H9 (cell line): ENCODE results near the gene NAMPT. TPM values are rescaled to one million over a fixed set of nuclear protein-coding genes. Genes with fewer than 3 reads are reported as not detected.

Experiments used
- DNase-seq: peaks from one replicate; pipeline ENCODE4 v3.0.0-alpha.2; 2017
- H2AFZ ChIP-seq: one replicate; pipeline ENCODE4 v1.6.1; 2013; ENCODE audit warnings: mild to moderate bottlenecking, low read length, control low read depth, moderate library complexity
- H2AK5ac ChIP-seq: 2 replicates; pipeline ENCODE4 v1.6.1; 2013; ENCODE audit warnings: low read length, control low read depth, mixed read lengths; ENCODE audit not compliant: insufficient read length
- H2BK120ac ChIP-seq: one replicate; pipeline ENCODE4 v1.6.1; 2013; ENCODE audit warnings: low read depth, mild to moderate bottlenecking, low read length, control low read depth, inconsistent platforms; ENCODE audit not compliant: poor library complexity, severe bottlenecking
- H2BK12ac ChIP-seq: 2 replicates; pipeline ENCODE4 v1.6.1; 2013; ENCODE audit warnings: low read length, control low read depth, mixed read lengths, low read depth; ENCODE audit not compliant: insufficient read length
- H2BK15ac ChIP-seq: 2 replicates; pipeline ENCODE4 v1.6.1; 2013; ENCODE audit warnings: low read depth, low read length, control low read depth
- H2BK20ac ChIP-seq: one replicate; pipeline ENCODE4 v1.6.1; 2013; ENCODE audit warnings: low read depth, mild to moderate bottlenecking, low read length, control low read depth, inconsistent platforms; ENCODE audit not compliant: poor library complexity, severe bottlenecking
- H2BK5ac ChIP-seq: 2 replicates; pipeline ENCODE4 v1.6.1; 2013; ENCODE audit warnings: low read length, control low read depth, mixed read lengths; ENCODE audit not compliant: insufficient read length
- H3K14ac ChIP-seq: 2 replicates; pipeline ENCODE4 v1.6.1; 2013; ENCODE audit warnings: low read length, control low read depth; ENCODE audit not compliant: insufficient read depth
- H3K18ac ChIP-seq: 2 replicates; pipeline ENCODE4 v1.6.1; 2013; ENCODE audit warnings: low read depth, mild to moderate bottlenecking, mixed read lengths, low read length, control low read depth; ENCODE audit not compliant: insufficient read length
- H3K23ac ChIP-seq: 2 replicates; pipeline ENCODE4 v1.6.1; 2013; ENCODE audit warnings: low read length, control low read depth, mixed read lengths, low read depth; ENCODE audit not compliant: insufficient read length
- H3K23me2 ChIP-seq: 2 replicates; pipeline ENCODE4 v1.6.1; 2013; ENCODE audit warnings: low read depth, mild to moderate bottlenecking, mixed read lengths, low read length, control low read depth; ENCODE audit not compliant: insufficient read length, poor library complexity, severe bottlenecking
- H3K27ac ChIP-seq: 2 replicates; pipeline ENCODE4 v1.5.1; 2013; ENCODE audit warnings: low read length, control low read depth, mixed read lengths, low read depth; ENCODE audit not compliant: insufficient read length
- H3K27me3 ChIP-seq: 2 replicates; pipeline ENCODE4 v1.6.1; 2013; ENCODE audit warnings: low read length, control low read depth, inconsistent platforms; ENCODE audit not compliant: insufficient read depth
- H3K4ac ChIP-seq: 2 replicates; pipeline ENCODE4 v1.6.1; 2013; ENCODE audit warnings: low read depth, mild to moderate bottlenecking, control low read depth, inconsistent platforms, low read length, moderate library complexity
- H3K4me1 ChIP-seq: 2 replicates; pipeline ENCODE4 v1.6.1; 2013; ENCODE audit warnings: low read length, control low read depth, inconsistent platforms; ENCODE audit not compliant: insufficient read depth
- H3K4me2 ChIP-seq: 2 replicates; pipeline ENCODE4 v1.6.1; 2013; ENCODE audit warnings: low read length, control low read depth, mixed read lengths; ENCODE audit not compliant: insufficient read length, insufficient read depth
- H3K56ac ChIP-seq: 2 replicates; pipeline ENCODE4 v1.6.1; 2013; ENCODE audit warnings: low read depth, mild to moderate bottlenecking, mixed read lengths, low read length, control low read depth; ENCODE audit not compliant: insufficient read length
- H3K79me1 ChIP-seq: 2 replicates; pipeline ENCODE4 v1.6.1; 2013; ENCODE audit warnings: low read depth, mild to moderate bottlenecking, moderate library complexity, low read length, control low read depth, inconsistent platforms; ENCODE audit not compliant: insufficient read depth, poor library complexity, severe bottlenecking
- H3K79me2 ChIP-seq: 2 replicates; pipeline ENCODE4 v1.6.1; 2013; ENCODE audit warnings: low read length, control low read depth, inconsistent platforms; ENCODE audit not compliant: insufficient read depth
- H3K9ac ChIP-seq: 2 replicates; pipeline ENCODE4 v1.6.1; 2013; ENCODE audit warnings: low read length, control low read depth, mixed read lengths; ENCODE audit not compliant: insufficient read length; ENCODE audit errors: extremely low read depth
- H3K9me3 ChIP-seq: one replicate; pipeline ENCODE4 v1.6.1; 2013; ENCODE audit warnings: low read depth, low read length, inconsistent platforms; ENCODE audit not compliant: control insufficient read depth
- H3T11ph ChIP-seq: one replicate; pipeline ENCODE4 v1.6.1; 2013; ENCODE audit warnings: mild to moderate bottlenecking, low read length, control low read depth, inconsistent platforms
- H4K20me1 ChIP-seq: one replicate; pipeline ENCODE4 v1.6.1; 2013; ENCODE audit not compliant: control insufficient read depth, insufficient read length, insufficient read depth
- H4K5ac ChIP-seq: 2 replicates; pipeline ENCODE4 v1.6.1; 2013; ENCODE audit warnings: low read depth, mild to moderate bottlenecking, mixed read lengths, low read length, control low read depth; ENCODE audit not compliant: insufficient read length
- H4K8ac ChIP-seq: replicated peaks from 2 replicates; pipeline ENCODE4 v1.6.1; 2013; ENCODE audit warnings: low read length, control low read depth, mixed read lengths, low read depth; ENCODE audit not compliant: insufficient read length
- H4K91ac ChIP-seq: 2 replicates; pipeline ENCODE4 v1.6.1; 2013; ENCODE audit warnings: low read depth, mild to moderate bottlenecking, moderate library complexity, mixed read lengths, low read length, control low read depth; ENCODE audit not compliant: insufficient read length
- H3K27ac Mint-ChIP-seq, 3 experiments: 2 replicates in 2 of 3; 3 replicates in 1 of 3; pipeline ENCODE4 v1.8.0; 2020 to 2021; ENCODE audit warnings: mixed read lengths in 3 of 3, mild to moderate bottlenecking in 1 of 3, moderate library complexity in 1 of 3
- H3K27me3 Mint-ChIP-seq: 2 replicates; pipeline ENCODE4 v1.8.0; 2021; ENCODE audit warnings: low read depth, mild to moderate bottlenecking, moderate library complexity, mixed read lengths
- H3K36me3 Mint-ChIP-seq, 3 experiments: 2 replicates in 2 of 3; 3 replicates in 1 of 3; pipeline ENCODE4 v1.8.0; 2020 to 2021; ENCODE audit warnings: low read depth in 3 of 3, mixed read lengths in 3 of 3; ENCODE audit not compliant: insufficient read depth in 1 of 3
- H3K4me1 Mint-ChIP-seq, 2 experiments: 2 replicates each; pipeline ENCODE4 v1.8.0; 2020; ENCODE audit warnings: mixed read lengths in 2 of 2
- H3K4me3 Mint-ChIP-seq, 2 experiments: 2 replicates in 1 of 2; 3 replicates in 1 of 2; pipeline ENCODE4 v1.8.0; 2020 to 2021; ENCODE audit warnings: mild to moderate bottlenecking in 2 of 2, mixed read lengths in 2 of 2, moderate library complexity in 1 of 2
- H3K9me3 Mint-ChIP-seq, 2 experiments: 2 replicates in 1 of 2; 3 replicates in 1 of 2; pipeline ENCODE4 v1.8.0; 2020; ENCODE audit warnings: mild to moderate bottlenecking in 2 of 2, mixed read lengths in 2 of 2, moderate library complexity in 1 of 2
- WGBS: extraction: QIAGEN DNeasy Blood & Tissue Kit; methylation state at CpG from one replicate; pipeline ENCODE4 v1.1.7; 2013; ENCODE audit warnings: missing lambda C conversion rate, low lambda C conversion rate, mixed read lengths; ENCODE audit not compliant: insufficient read length; ENCODE audit errors: extremely low coverage; 5-methylcytosine and 5-hydroxymethylcytosine counted together
- total RNA-seq: library from RNA; stranded (reverse); gene quantifications from 2 replicates; pipeline ENCODE4 v1.2.1, GENCODE V29; 2021
- TF ChIP-seq, protein P1 (sequence below): fragments of 200-600 bp; sonication (generic); conservative IDR thresholded peaks from 3 replicates; pipeline ENCODE4 v1.8.0; 2021; ENCODE audit warnings: antibody characterized with exemption, mild to moderate bottlenecking

Gene NAMPT
- total RNA-seq, 1 experiment from 2014 or later, result 83.5 TPM

DNA sequence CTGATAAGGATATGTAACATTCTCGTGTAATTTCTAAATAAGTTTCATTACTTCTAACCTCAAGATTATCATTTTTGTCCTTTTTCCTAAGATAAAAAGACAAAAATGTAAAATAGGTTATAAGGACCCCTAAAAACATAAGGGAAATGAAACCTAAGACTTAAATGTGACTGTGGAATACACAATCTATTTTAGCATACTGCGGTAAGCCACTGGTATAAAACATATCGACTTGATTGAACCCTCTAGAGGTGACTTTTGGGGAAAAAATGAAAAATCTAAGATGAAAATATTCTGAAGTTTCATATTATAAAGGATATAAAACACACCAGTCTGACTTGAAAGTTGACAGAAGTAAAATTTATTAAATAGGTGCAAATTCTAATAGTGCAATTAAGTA lies 1.9 kb downstream of the NAMPT start:
- Mint-ChIP-seq H3K4me1 (peaks cover 36% of the 10 kb centered on the region in 2 experiments), H3K9me3 (no peaks in the 10 kb centered on the region), H3K4me3 (peak overlapping the region; percentile 14 to 95; a peak in 1 of 5 replicates), H3K36me3 (peaks cover 0 to 3% (median under 1%) of the 10 kb centered on the region in 3 experiments; a peak in 3 of 7 replicates), H3K27ac (no peak overlapping the region), H3K27me3 (no peaks in the 10 kb centered on the region)
- TF ChIP-seq, protein P1, sequence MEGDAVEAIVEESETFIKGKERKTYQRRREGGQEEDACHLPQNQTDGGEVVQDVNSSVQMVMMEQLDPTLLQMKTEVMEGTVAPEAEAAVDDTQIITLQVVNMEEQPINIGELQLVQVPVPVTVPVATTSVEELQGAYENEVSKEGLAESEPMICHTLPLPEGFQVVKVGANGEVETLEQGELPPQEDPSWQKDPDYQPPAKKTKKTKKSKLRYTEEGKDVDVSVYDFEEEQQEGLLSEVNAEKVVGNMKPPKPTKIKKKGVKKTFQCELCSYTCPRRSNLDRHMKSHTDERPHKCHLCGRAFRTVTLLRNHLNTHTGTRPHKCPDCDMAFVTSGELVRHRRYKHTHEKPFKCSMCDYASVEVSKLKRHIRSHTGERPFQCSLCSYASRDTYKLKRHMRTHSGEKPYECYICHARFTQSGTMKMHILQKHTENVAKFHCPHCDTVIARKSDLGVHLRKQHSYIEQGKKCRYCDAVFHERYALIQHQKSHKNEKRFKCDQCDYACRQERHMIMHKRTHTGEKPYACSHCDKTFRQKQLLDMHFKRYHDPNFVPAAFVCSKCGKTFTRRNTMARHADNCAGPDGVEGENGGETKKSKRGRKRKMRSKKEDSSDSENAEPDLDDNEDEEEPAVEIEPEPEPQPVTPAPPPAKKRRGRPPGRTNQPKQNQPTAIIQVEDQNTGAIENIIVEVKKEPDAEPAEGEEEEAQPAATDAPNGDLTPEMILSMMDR, result no peak
- H3K9ac ChIP-seq, result no peak overlapping the region
- no peak overlapping the region for H3K4ac ChIP-seq
- no peak overlapping the region for H2AK5ac ChIP-seq
- no peaks in the 10 kb centered on the region for H4K20me1 ChIP-seq
- WGBS, result no CpG with 5 or more reads among the region's 3 CpGs
- H3K23ac ChIP-seq, result no peak overlapping the region
- peaks cover 7% of the 10 kb centered on the region for H3K23me2 ChIP-seq
- no peak overlapping the region for H2AFZ ChIP-seq
- H2BK12ac ChIP-seq, result no peak overlapping the region
- no peak overlapping the region for H4K91ac ChIP-seq
- no peak overlapping the region for H3K27ac ChIP-seq
- no peaks in the 10 kb centered on the region for H3K79me1 ChIP-seq
- H3K4me2 ChIP-seq, result no peak overlapping the region
- no peaks in the 10 kb centered on the region for H3K9me3 ChIP-seq
- H2BK20ac ChIP-seq, result no peak overlapping the region
- no peak overlapping the region for H3K14ac ChIP-seq
- no peak overlapping the region for H4K5ac ChIP-seq
- H3K56ac ChIP-seq, result no peak overlapping the region
- H4K8ac ChIP-seq, result no peak overlapping the region
- H3K79me2 ChIP-seq, result peaks cover 20% of the 10 kb centered on the region
- no peak overlapping the region for H2BK15ac ChIP-seq
- H3K4me1 ChIP-seq, result no peaks in the 10 kb centered on the region; the same call in 1 of the 2 replicates
- no peak overlapping the region for H3K18ac ChIP-seq
- H2BK5ac ChIP-seq, result no peak overlapping the region
- H2BK120ac ChIP-seq, result no peak overlapping the region
- H3K27me3 ChIP-seq, result no peaks in the 10 kb centered on the region
- H3T11ph ChIP-seq, result no peak overlapping the region
- no peak for DNase-seq
